ENCODE data around the gene FBL.
A peak's percentile ranks its signal among the peaks of the same experiment; 100 is the strongest.

FBL gene

GRCh38 chr19:39842693-39843435 lies 3.3 kb downstream of the FBL start:
- no peak for DNase-seq (ENCODE audit: low read depth in 3 of 3)

GRCh38 chr19:39841041-39841440 lies 5.1 kb downstream of the FBL start:
- no peak for DNase-seq (ENCODE audit: low read depth in 3 of 3)

- no peak for DNase-seq (ENCODE audit: low read depth in 3 of 3)
Measured at GRCh38 chr19:39840492-39840891, 5.7 kb downstream of the FBL start.

- DNase-seq (ENCODE audit: low read depth in 3 of 3) = no peak
Measured at GRCh38 chr19:39839678-39840327, 6.4 kb downstream of the FBL start.

GRCh38 chr19:39838569-39838968 lies 7.6 kb downstream of the FBL start:
- DNase-seq (ENCODE audit: low read depth in 3 of 3) = no peak

GRCh38 chr19:39837978-39838377 lies 8.2 kb downstream of the FBL start:
- no peak for DNase-seq (ENCODE audit: low read depth in 3 of 3)

GRCh38 chr19:39834287-39834841 lies 11.8 kb downstream of the FBL start:
- DNase-seq (ENCODE audit: low read depth in 3 of 3) = no peak

- peak; percentile 88 to 96 (median 88) for DNase-seq (ENCODE audit: low read depth in 3 of 3)
Measured at GRCh38 chr19:39833464-39834286, 12.5 kb downstream of the FBL start, which contains the start of gene DYRK1B. TSS of gene DYRK1B (minus strand) at chr19:39834162. CDS start at chr19:39831867, 2,295 bp downstream.

- DNase-seq (ENCODE audit: low read depth in 3 of 3) = no peak
Measured at GRCh38 chr19:39833160-39833463, 13.1 kb downstream of the FBL start.

- DNase-seq (ENCODE audit: low read depth in 3 of 3) = no peak
Measured at GRCh38 chr19:39832341-39833083, 13.7 kb downstream of the FBL start.

GRCh38 chr19:39831679-39832078 lies 14.5 kb downstream of the FBL start:
- DNase-seq (ENCODE audit: low read depth in 3 of 3) = no peak

GRCh38 chr19:39830847-39831246 lies 15.3 kb downstream of the FBL start:
- no peak for DNase-seq (ENCODE audit: low read depth in 3 of 3)

GRCh38 chr19:39830406-39830805 lies 15.8 kb downstream of the FBL start:
- no peak for DNase-seq (ENCODE audit: low read depth in 3 of 3)

GRCh38 chr19:39829702-39830275 lies 16.4 kb downstream of the FBL start:
- no peak for DNase-seq (ENCODE audit: low read depth in 3 of 3)

GRCh38 chr19:39828654-39829032 lies 17.5 kb downstream of the FBL start:
- DNase-seq (ENCODE audit: low read depth in 3 of 3) = no peak

- no peak for DNase-seq (ENCODE audit: low read depth in 3 of 3)
Measured at GRCh38 chr19:39828015-39828653, 18.0 kb downstream of the FBL start.

GRCh38 chr19:39827216-39827615 lies 19.0 kb downstream of the FBL start:
- DNase-seq (ENCODE audit: low read depth in 3 of 3) = no peak

GRCh38 chr19:39826311-39826945 lies 19.8 kb downstream of the FBL start:
- DNase-seq (ENCODE audit: low read depth in 3 of 3) = no peak

GRCh38 chr19:39825531-39826076 lies 20.6 kb downstream of the FBL start:
- no peak for DNase-seq (ENCODE audit: low read depth in 3 of 3)

- no peak for DNase-seq (ENCODE audit: low read depth in 3 of 3)
Measured at GRCh38 chr19:39825093-39825463, 21.1 kb downstream of the FBL start.

Measured in stimulated activated CD4-positive, alpha-beta T cell treated with anti-CD3 and anti-CD28 coated beads, TNF-alpha, amount 100 ng/mL, for 4 hours (primary cell).